AG04449 (cell line): ENCODE measurements around the gene PSMD5.

Experiments used
- CTCF ChIA-PET: fragments of 350-600 bp; formaldehyde crosslinking; extraction: SDS; loops from one replicate; lab custom pipeline; 2021; ENCODE audit warnings: antibody characterized with exemption; lab: Yijun Ruan, JAX
- POLR2A ChIA-PET: fragments of 400-600, 350-600 bp; formaldehyde crosslinking; extraction: SDS; loops from one replicate; lab custom pipeline; 2020; ENCODE audit warnings: antibody characterized with exemption, inconsistent platforms; lab: Yijun Ruan, JAX
- DNase-seq: peaks from one replicate; pipeline ENCODE4 v3.0.0-alpha.2; 2010; ENCODE audit warnings: low read depth, low spot score
- H3K4me3 ChIP-seq: 2 replicates; pipeline ENCODE4 v1.5.1; 2011; ENCODE audit warnings: low read depth, mild to moderate bottlenecking, control low read depth, low read length
- CTCF ChIP-seq: IDR thresholded peaks from one replicate; pipeline ENCODE4 v1.5.1; 2011; ENCODE audit warnings: mild to moderate bottlenecking, moderate library complexity, low read length, control low read depth, inconsistent platforms; ENCODE audit not compliant: insufficient read depth; ENCODE audit errors: missing control alignments

The PSMD5 gene

GRCh38 chr9:120875954-120876841 is 33.5 kb upstream of the PSMD5 start:
- peak; percentile 15 for TF ChIP-seq CTCF
- H3K4me3 ChIP-seq: peak overlapping the region; percentile 67
- DNase-seq: peak; percentile 19
- ChIA-PET POLR2A (interaction anchor here (0.6 kb wide), 1 partner anchor 85 kb away, joined by 3 read pairs; no protein-coding TSS in a partner anchor), CTCF (interaction anchor here (1.3 kb wide), 1 partner anchor 10 kb away, joined by 3 read pairs; no protein-coding TSS in a partner anchor)

GRCh38 chr9:120875643-120875953 is 32.9 kb upstream of the PSMD5 start:
- H3K4me3 ChIP-seq: peak overlapping the region; percentile 67
- CTCF ChIA-PET: interaction anchor here (1.3 kb wide), 1 partner anchor 9 kb away, joined by 3 read pairs; no protein-coding TSS in a partner anchor
- TF ChIP-seq CTCF: no peak
- POLR2A ChIA-PET: no interaction called here
- no peak for DNase-seq

- ChIA-PET POLR2A (no interaction called here), CTCF (interaction anchor here (1.3 kb wide), 1 partner anchor 9 kb away, joined by 3 read pairs; no protein-coding TSS in a partner anchor)
- TF ChIP-seq CTCF: no peak
- peak overlapping the region; percentile 67; the same call in 1 of the 2 replicates for H3K4me3 ChIP-seq
- no peak for DNase-seq
Measured at GRCh38 chr9:120875195-120875565, 32.5 kb upstream of the PSMD5 start.

- ChIA-PET CTCF (interaction anchor here (1.3 kb wide), 1 partner anchor 8 kb away, joined by 3 read pairs; no protein-coding TSS in a partner anchor), POLR2A (no interaction called here)
- H3K4me3 ChIP-seq: no peak overlapping the region
- no peak for DNase-seq
- TF ChIP-seq CTCF: no peak
Measured at GRCh38 chr9:120874226-120875194, 31.8 kb upstream of the PSMD5 start.

GRCh38 chr9:120873512-120873911 is 30.8 kb upstream of the PSMD5 start:
- CTCF ChIA-PET: interaction anchor here (1.2 to 1.7 kb wide), 2 partner anchors 63 to 187 kb away, joined by 3 to 8 read pairs; no protein-coding TSS in a partner anchor
- no peak overlapping the region for H3K4me3 ChIP-seq
- no peak for DNase-seq
- POLR2A ChIA-PET: no interaction called here
- TF ChIP-seq CTCF: no peak
